ENCODE measurements around the gene PLEKHG3.

The PLEKHG3 gene

DNA sequence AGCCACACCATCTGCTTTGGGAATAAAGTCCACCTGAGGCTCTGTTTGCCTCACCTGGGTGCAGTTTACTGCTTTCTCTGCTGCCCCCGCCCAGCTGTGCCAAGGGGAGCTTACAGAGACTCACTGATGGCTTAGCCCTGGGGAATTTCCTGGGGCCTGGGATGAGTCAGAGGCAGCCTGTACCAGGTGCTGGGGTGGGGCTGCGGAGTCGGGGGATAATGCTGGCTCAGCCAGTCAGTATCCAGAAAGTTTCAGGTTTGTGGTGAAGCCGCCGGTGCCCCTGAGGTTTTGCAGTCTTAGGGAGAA is 22.3 kb downstream of the PLEKHG3 start:
- no peak for DNase-seq (ENCODE audit: low read depth in 2 of 2)

DNA sequence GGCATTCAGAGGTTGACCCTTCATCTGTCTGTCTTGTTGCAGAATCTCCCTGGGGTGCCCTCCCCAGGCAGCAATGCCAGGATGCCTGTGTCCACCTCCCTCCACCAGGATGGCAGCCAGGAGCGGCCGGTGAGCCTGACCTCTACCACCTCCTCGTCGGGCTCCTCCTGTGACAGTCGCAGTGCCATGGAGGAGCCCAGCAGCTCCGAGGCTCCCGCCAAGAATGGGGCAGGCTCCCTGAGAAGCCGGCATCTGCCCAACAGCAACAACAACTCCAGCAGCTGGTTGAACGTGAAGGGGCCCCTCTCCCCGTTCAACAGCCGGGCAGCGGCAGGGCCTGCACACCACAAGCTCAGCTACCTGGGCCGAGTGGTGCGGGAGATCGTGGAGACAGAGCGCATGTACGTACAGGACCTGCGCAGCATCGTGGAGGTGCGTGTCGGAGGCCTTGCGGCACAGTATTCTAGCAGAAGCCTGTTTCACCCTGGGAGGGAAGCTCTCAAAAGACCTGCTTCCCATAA is 23.4 kb downstream of the PLEKHG3 start:
- no peak for DNase-seq (ENCODE audit: low read depth in 2 of 2)

DNA sequence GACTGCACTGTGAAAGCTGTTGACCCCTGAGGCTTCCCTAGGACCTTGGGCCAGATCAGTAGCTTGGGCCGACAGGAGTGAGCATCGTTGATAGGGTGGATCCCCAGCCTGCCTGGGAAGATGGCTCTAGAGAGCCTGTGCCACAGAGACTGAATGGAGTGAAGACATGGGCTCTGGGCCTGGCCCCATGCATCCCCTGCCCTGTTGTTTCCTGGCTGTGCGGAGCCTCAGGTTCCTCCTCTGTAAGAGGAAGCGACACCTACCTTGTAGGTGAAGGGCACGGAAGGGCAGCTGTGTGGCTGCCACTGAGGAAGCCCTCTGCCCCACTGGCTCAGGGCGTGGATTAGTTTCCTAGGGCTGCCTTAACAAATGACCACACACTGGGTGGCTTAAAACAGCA is 23.9 kb downstream of the PLEKHG3 start:
- DNase-seq (ENCODE audit: low read depth in 2 of 2) = no peak

DNA sequence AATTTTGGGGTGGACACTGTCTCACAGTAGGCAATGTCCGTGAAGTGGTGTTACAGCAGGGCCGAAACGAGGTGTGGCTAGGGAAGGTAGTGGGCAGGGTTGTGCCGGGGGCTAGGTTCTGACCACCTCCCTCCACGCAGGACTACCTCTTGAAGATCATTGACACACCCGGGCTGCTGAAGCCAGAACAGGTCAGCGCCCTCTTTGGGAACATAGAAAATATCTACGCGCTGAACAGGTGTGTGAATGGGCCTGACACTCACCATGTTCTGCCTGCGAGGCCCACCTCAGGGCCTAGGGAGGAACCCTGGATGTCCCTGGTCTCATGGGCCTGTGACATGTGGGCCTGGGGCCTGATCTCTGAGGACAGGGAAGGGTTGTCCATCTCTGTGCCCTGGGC is 24.6 kb downstream of the PLEKHG3 start:
- no peak for DNase-seq (ENCODE audit: low read depth in 2 of 2)

DNA sequence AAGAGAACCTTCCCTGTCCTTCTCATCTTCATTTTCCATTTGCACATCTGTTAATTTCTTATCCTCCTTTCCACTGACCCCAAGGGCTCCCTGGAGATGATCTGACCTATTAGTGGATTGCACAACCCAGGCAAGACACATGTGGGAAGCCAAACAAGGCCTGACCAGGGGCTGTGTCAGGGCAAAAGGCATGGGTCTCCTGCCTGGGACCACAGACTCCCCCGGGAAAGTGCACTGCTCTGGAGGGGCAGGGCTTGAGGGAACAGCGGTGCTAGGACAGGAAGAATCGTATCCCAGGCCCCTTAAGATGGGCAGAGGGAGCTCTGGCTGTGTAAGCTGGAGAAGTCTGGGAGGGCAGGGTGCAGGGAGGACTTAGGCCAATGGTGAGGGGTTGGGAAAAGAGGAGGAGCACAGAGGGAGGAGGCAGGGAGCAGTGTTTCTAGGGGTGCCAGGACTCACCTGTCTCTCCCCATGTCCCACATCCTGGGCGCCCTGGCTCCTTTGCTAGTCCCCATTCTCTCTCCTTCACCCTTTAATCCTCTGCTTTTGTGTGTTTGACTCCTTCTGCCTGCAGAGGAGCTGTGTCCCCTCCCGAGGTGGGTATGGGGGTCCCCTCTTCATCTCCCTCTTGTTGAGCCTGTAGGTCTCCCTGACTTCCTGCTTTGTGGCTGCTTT is 25.3 kb downstream of the PLEKHG3 start:
- no peak for DNase-seq (ENCODE audit: low read depth in 2 of 2)

DNA sequence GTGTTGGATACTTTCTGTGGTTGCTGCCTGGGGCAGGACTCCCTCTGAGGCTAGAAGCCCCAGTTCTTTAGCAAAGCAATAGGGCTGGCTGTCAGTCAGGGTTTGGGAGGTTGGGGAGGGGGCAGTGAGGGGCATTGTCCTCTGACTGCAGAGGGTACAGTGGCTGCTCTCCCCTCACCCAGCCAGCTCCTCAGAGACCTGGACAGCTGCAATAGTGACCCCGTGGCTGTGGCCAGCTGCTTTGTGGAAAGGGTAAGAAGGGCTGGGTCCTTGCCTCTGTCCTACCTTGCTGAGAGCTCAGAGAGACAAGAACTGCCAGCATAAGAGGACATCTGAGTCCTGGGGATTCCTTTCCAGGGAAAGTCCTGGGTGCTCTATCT is 25.8 kb downstream of the PLEKHG3 start:
- DNase-seq (ENCODE audit: low read depth in 2 of 2) = no peak

DNA sequence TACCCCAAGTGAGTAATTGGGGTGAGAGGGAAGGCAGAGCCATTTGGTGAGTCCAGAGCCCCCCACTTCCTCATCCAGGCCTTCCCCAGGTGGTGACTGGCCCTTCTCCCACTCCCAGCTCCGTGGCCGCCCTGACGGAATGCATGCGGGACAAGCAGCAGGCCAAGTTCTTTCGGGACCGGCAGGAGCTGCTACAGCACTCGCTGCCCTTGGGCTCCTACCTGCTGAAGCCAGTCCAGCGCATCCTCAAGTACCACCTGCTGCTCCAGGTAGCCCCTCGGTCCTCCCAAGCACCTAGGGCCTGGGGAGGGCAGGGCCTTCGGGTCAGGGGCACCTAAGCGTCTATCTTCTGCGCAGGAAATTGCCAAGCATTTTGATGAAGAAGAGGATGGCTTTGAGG is 26.5 kb downstream of the PLEKHG3 start:
- no peak for DNase-seq (ENCODE audit: low read depth in 2 of 2)

DNA sequence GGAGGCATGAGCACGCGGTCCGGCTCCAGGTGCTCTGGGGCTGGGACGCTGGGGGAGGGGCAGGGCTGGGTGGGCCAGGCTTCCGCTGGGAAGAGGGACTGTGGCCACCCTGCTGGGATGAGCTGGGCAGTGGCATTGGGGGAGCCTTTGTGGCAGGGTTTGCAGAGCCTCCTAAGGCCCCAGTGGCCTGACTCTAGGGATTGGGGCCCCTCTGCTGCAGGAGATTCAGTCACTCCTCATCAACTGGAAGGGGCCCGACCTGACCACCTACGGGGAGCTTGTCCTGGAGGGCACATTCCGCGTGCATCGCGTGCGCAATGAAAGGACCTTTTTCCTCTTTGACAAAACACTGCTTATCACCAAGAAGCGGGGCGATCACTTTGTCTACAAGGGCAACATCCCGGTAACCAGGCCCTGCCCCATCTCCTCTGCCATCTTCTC is 26.9 kb downstream of the PLEKHG3 start:
- DNase-seq (ENCODE audit: low read depth in 2 of 2) = no peak

DNA sequence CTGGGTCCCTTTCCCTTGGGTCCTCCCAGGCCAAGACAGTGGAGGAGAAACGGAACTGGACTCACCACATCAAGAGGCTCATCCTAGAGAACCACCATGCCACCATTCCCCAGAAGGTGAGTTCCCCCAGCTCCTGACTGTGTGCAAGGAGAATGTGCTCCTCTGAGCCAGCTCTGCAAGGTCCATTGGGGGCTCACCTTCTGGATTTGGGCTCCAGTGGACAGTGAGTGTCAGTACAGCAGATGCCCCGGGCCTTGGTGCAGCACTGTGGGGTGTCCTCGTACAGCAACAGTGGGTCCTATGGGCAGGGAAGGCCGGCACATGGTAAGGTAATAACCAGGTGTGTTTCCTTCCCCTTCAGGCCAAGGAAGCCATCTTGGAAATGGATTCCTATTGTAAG is 27.8 kb downstream of the PLEKHG3 start:
- DNase-seq (ENCODE audit: low read depth in 2 of 2) = no peak

DNA sequence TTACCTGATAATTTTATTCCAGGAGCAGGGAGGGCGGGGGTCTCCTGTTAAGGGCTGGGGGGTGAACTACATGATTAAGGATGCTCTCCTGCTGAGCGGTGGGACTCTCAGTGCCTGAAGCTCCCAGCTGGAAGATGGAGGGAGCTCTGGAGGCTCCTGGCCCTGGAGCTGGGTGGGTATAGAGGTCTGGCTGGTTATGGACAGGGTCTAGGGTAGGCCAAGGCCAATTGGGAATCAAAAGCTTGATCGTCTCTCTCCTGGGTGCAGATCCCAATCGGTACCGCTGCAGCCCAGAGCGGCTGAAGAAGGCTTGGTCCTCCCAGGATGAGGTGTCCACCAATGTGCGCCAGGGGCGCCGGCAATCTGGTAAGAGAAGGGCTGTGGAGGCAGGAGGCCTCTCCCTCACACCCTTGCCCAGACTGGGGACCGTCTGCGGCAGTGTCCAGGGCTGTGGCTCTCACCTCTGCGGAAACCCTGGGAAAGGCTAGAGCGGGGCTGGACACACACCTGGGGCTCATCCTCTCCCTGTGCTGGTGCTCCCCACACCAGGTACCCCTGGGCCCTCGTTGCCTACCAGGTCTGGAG is 28.4 kb downstream of the PLEKHG3 start:
- DNase-seq (ENCODE audit: low read depth in 2 of 2) = no peak

DNA sequence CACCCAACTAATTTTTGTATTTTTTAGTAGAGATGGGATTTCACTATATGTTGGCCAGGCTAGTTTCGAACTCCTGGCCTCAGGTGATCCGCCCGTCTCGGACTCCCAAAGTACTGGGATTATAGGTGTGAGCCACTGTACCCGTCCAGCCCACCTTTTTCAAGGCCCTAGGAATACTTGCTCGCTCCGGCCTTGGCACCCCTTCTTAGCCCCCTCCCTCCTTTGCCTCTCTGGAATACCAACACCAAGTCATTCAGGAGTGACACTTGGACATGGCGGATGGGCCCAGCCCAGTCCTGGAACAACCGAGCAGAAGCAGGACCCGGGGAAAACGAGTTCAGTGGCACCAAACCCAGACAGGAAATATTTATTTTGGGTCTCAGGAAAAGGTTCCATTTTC is 29.1 kb downstream of the PLEKHG3 start:
- no peak for DNase-seq (ENCODE audit: low read depth in 2 of 2)

DNA sequence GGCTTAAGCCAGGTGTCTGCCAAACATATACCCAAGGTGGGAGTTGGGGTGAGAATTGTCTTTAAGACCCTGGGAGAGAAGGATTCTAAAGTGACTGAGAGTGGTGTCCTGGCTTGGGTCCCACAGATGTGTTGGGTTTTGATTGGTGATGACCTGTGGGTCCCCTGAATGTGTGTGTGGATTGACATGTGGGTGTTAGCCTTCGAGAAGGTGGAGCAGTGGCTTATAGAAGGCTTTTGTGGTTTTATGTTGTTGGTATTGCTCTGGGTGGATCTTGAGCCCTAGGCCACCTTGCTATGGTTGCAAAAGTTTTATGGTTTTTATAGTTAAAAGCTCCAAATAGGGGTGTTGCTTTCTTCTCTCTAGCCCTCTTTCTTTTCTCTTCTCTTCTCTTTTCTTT is 29.7 kb downstream of the PLEKHG3 start:
- no peak for DNase-seq (ENCODE audit: low read depth in 2 of 2)

DNA sequence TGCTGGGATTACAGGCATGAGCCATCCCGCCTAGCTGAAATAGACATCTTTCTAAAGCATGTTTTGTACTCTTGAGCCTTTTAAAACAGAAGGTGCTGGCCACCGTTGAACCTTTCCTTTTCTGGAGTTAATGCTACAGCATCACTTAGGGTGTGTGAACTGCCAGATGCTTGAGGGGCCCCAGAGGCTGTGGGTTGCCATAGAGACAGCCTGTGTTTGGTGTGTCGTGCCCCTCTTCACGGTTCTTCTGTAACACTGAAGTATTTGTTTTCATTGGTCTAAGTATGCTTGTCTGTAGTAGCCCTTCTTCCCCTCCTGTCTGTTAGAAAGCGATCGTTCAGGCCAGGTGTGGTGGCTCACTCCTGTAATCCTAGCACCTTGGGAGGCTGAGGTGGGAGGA is 30.8 kb downstream of the PLEKHG3 start:
- DNase-seq (ENCODE audit: low read depth in 2 of 2) = no peak

DNA sequence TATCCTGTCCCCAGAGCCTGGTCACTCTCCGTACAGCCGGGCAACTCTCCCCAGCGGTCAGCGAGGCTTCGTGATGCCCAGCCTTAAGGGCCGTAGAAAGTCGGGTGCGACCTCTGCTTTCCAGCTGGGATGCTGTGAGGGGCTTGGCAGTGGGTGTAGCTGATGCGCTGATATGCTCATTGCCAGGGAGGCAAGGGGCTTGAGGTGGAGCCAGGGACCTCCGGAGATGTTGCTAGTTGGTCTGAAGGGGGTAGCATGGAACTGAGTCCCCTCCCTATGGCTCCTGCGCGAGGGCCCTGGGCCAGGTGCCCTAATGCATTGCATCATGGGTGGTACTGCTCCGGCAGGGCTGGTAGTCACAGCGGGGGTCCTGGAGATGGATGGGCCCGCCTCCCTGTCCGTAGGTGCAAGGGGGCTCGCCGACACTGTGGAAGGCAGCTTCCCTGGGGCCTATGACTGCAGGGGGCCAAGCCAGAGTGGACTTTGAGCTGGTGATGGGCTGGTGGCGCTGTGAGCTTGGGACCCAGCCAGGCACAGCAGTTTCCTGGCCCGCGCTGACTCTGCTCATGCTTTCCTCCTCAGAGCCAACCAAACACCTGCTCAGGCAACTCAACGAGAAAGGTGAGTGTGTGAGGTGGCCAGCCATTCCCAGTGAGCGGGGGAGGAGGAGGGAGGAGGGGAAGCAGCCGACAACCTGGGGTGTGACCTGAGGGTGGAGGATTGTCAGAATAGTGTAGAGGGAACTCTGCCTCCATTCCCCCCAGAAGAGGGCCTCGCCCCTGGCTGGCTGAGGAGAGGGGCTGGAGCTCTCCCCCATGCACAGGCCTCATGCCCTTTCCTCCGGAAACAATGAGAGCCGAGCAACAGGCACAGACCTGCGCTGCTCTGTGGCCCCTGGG is 32.3 kb downstream of the PLEKHG3 start:
- DNase-seq (ENCODE audit: low read depth in 2 of 2) = no peak

DNA sequence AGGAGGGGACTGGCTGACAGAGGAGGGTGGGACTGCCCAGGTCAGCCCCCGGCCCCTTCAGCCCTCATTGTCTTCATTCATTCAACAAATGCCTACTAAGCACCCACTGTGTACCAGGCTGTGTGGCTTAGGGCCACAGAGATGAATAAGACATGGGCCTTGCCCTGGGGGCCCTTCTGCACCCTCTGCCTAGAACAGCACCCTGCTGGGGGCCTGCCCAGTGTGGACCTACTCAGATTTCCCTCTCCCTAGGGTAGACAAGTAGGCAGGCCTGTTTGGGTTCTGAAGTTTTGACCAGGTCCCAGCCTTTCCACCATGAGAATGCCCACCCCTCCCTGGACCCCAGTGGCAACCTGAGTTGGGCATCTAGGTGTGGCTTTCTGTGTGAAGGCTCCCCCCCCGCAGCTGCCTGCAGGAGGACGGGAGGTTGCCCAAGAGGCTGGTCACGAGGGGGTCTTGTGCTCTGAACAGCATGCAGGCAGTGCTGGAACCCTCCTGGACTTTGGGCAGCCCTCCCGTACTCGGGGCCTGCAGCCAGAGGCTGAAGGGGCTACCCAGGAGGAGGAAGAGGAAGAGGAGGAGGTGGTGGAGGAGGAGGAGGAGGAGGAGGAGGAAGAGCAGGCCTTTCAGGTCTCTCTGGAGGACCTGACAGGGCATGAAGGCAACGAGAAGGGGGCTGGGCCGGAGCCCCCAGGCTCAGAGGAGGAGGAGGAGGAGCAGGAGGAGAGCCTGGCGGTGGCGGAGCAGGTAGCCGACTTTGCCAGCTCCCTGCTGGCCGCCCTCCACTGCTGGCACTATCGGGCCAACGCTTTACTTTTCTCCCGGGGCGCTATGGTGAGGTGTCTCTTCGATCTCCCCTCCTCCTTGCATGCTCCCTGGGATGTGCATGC is 33.4 kb downstream of the PLEKHG3 start:
- DNase-seq (ENCODE audit: low read depth in 2 of 2) = no peak

DNA sequence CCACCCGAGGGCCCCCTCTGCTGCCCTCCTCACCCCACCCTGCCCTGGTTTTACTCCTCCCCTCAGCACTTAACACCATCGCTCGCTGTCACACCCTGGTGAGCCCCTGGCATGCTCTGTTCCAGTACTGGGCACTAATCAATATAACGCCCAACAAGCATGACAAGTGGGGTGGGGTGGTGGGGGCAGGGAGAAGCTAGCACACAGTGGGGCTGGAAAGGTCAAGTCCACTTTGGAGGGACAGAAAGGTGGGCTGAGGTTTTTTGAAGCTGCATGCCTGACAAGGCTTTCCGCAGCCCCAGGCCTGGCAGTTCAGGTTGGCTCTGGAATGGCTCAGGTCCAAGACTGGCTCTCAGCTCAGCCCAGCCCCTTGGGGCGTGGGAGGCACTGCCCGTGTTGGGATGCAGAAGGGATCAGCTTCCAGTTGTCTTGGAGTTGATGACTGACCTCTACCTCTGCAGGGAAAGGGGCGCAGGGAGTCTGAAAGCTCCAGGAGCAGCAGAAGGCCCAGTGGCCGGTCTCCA is 34.1 kb downstream of the PLEKHG3 start:
- no peak for DNase-seq (ENCODE audit: low read depth in 2 of 2)

DNA sequence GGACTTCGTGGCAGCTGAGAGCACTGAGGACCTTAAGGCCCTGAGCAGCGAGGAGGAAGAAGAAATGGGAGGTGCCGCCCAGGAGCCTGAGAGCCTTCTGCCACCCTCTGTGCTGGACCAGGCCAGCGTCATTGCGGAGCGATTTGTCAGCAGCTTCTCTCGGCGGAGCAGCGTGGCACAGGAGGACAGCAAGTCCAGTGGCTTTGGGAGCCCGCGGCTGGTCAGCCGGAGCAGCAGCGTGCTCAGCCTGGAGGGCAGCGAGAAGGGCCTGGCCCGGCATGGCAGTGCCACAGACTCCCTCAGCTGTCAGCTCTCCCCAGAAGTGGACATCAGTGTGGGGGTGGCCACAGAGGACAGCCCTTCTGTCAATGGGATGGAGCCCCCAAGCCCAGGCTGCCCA is 37.0 kb downstream of the PLEKHG3 start:
- DNase-seq (ENCODE audit: low read depth in 2 of 2) = no peak

DNA sequence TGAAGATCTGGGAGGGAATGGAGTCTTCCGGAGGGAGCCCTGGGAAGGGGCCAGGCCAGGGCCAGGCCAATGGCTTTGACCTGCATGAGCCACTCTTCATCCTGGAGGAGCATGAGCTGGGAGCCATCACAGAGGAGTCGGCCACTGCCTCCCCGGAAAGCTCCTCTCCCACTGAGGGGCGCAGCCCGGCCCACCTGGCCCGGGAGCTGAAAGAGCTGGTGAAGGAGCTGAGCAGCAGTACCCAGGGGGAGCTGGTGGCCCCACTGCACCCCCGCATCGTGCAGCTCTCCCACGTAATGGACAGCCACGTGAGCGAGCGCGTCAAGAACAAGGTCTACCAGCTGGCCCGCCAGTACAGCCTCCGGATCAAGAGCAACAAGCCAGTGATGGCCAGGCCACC is 37.7 kb downstream of the PLEKHG3 start:
- DNase-seq (ENCODE audit: low read depth in 2 of 2) = no peak

DNA sequence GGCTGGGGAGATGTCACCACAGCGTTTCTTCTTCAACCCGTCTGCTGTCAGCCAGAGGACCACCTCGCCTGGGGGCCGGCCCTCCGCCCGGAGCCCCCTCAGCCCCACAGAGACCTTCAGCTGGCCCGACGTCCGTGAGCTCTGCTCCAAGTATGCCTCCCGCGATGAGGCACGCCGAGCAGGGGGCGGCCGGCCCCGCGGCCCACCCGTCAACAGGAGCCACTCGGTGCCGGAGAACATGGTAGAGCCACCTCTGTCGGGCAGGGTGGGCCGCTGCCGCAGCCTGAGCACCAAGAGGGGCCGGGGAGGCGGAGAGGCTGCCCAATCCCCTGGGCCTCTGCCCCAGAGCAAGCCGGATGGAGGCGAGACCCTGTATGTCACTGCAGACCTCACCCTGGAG is 38.8 kb downstream of the PLEKHG3 start:
- no peak for DNase-seq (ENCODE audit: low read depth in 2 of 2)

DNA sequence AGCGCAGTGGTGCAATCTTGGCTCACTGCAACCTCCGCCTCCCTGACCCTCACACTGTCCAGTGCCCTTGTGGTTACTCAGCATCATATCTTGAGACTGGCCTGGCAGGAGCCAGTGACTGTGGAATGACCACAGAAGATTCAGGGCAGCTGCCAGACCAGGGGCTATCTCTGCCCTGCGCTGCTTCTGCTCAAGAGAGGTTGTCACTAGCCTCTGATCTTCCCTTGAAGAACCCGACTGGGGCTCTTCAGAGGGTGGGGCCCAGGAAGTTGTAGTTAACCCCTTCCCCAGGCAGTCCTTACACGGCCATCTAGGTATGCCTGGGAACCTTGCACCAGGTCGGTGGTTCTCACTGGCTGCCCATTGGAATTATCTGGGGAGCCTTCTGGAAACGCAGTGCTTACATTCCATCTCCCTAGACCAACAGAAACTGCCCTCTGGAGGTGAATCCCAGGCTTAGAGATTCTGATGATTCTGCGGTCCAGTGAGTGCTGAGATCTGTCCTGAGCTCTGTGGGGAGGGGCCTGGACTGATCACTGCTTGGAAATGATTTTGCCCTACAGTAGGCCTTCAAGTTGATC is 41.4 kb downstream of the PLEKHG3 start:
- no peak for DNase-seq (ENCODE audit: low read depth in 2 of 2)
